ENCODE measurements around the gene CNGB1.
"Not testable (repeated sequence)": the region's sequence is repeated elsewhere in the genome, so short reads cannot be mapped to it uniquely, and the experiment has no call there.

Gene CNGB1

DNA sequence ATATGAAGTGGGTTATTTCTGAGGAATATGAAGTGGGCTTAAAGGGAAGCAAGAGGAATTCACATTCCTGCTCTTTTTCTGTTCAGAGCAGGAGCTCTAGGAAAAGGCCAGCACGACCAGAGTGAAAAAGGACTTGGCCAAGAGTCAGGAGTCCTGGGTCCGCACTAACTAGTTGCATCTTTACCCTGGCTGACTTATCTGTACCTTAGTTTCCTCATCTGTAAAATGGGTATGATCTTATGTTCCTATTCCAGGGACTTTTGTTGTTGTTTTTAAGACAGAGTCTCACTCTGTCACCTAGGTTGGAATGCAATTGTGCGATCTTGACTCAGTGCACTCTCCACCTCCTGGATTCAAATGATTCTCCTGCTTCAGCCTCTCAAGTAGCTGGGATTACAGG, 52.5 kb downstream of the CNGB1 start:
- H3K27ac ChIP-seq: no peak overlapping the region

DNA sequence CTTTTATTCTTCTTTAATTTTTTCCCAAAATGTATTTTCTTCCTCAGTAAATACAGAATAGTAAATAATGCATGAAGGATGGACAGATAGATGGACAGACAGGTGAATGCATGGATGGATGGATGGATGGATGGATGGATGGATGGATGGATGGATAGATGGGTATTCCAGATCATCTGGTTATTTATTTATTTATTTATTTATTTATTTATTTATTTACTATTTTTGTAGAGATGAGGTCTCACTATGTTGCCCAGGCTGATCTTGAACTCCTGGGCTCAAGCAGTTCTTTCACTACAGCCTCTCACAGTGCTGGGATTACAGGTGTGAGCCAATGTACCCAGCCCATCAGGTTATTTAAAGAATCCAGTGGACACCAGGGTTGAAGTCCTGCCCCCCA, 53.0 kb downstream of the CNGB1 start:
- in situ Hi-C loops (cut with HindIII; ENCODE audit: low pct_ligation_motif_present, low sequenced_read_pairs); H3K4me3 ChIP-seq (ENCODE audit: low read depth, low read length); H3K36me3 ChIP-seq (replicated peaks); DNase-seq; H3K27ac ChIP-seq; H3K27me3 ChIP-seq (replicated peaks): not testable (repeated sequence)

More for the DNA sequence above, 52.5 kb downstream of the CNGB1 start:
- no peak for DNase-seq
- H3K36me3 ChIP-seq (replicated peaks): no peaks in the 10 kb centered on the region
- TF ChIP-seq, protein P1, sequence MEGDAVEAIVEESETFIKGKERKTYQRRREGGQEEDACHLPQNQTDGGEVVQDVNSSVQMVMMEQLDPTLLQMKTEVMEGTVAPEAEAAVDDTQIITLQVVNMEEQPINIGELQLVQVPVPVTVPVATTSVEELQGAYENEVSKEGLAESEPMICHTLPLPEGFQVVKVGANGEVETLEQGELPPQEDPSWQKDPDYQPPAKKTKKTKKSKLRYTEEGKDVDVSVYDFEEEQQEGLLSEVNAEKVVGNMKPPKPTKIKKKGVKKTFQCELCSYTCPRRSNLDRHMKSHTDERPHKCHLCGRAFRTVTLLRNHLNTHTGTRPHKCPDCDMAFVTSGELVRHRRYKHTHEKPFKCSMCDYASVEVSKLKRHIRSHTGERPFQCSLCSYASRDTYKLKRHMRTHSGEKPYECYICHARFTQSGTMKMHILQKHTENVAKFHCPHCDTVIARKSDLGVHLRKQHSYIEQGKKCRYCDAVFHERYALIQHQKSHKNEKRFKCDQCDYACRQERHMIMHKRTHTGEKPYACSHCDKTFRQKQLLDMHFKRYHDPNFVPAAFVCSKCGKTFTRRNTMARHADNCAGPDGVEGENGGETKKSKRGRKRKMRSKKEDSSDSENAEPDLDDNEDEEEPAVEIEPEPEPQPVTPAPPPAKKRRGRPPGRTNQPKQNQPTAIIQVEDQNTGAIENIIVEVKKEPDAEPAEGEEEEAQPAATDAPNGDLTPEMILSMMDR (IDR thresholded peaks at IDR 0.05; ENCODE audit: low read depth, low read length, missing control alignments): no peak
- no peaks in the 10 kb centered on the region for H3K27me3 ChIP-seq (replicated peaks)
- no peak overlapping the region for H3K4me3 ChIP-seq (ENCODE audit: low read depth, low read length)
- in situ Hi-C loops (cut with HindIII; ENCODE audit: low pct_ligation_motif_present, low sequenced_read_pairs): no loop called here

DNA sequence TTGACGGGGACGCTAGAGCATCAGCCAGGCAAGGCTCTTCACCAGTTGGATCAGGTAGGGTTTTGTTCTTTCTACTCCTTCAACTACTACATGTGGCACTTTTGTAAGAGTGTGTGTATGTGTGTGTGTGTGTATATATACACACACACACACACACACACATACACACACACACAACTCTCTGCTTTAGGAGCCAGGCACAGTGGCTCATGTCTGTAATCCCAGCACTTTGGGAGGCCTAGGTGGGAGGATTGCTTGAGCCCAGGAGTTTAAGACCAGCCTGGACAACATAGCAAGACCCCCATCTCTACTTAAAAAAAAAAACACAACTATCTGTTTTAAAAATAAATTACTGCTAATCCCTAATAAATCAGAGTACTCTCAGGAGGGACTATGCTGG, 53.4 kb downstream of the CNGB1 start:
- in situ Hi-C loops (cut with HindIII; ENCODE audit: low pct_ligation_motif_present, low sequenced_read_pairs); H3K27ac ChIP-seq; DNase-seq: not testable (repeated sequence)

DNA sequence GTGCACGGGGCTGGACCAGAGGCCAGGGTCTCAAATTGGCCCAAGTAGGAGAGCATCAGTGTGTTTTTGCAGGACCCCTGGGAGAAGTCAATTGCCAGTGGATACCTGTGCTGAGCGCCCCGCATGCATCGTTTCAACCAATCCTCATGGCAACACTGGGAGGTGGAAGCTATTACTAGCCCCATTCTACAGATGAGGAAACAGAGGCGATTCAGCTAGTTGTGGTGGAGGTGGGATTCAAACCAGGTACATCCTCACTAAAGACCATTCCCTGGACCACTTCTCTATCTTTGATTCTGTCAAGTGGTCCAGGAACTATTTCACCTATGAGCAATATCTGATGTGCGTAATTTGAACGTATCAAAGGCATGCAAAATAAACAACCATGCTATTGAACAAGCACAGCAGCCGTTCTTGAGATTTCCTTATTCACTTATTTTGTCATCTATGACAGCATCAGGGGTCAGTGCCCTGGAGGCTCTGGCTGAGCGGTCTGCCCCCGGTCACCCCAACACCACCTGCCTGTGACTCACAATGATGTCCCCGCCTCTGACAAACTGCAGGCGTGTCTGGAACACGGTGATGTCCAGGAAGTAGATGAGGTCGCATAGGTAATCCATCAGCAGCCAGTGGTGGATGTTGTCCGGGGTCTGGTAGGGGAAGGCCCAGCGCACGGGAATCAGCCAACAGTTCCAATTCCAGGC, 54.0 kb downstream of the CNGB1 start:
- H3K4me3 ChIP-seq (ENCODE audit: low read depth, low read length): no peak overlapping the region
- no peak for DNase-seq
- H3K36me3 ChIP-seq (replicated peaks): no peaks in the 10 kb centered on the region
- peaks cover 2% of the 10 kb centered on the region for H3K27me3 ChIP-seq (replicated peaks)
- H3K27ac ChIP-seq: no peak overlapping the region
- in situ Hi-C loops (cut with HindIII; ENCODE audit: low pct_ligation_motif_present, low sequenced_read_pairs): no loop called here
- TF ChIP-seq, protein P1 (IDR thresholded peaks at IDR 0.05; ENCODE audit: low read depth, low read length, missing control alignments): no peak

More for the DNA sequence above, 53.4 kb downstream of the CNGB1 start:
- not testable (repeated sequence) for H3K36me3 ChIP-seq (replicated peaks); H3K27me3 ChIP-seq (replicated peaks); H3K4me3 ChIP-seq (ENCODE audit: low read depth, low read length)

DNA sequence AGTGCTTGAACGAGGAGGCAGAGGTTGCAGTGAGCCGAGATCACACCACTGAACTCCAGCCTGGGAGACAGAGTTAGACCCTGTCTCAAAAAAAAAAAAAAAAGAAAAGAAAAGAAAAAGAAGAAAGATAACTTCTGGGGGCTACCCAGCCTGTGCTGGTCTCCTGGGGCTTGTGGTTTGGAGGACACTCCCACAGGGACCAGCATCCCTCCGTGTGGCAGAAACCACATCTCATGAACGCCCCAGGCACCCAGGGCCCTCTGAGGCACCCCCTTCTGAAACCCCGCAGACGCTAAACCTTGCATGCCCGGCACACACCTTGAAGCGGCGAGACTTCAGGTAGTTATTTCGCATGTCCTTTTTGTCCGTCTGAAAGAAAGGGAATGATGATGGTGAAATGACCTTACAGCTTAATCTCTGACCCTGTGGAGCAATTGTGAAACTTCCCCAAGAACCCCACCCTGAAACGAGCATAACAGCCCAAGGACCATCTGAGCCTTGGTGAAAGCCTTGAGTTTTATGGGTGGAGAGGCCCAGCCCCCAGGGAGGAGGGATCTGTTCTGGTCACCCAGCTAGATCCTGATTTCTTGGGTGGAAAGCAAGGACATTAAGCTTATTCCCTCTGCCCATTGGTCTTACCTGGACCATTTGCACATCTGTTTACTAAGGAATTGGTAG, 55.0 kb downstream of the CNGB1 start:
- no peak for DNase-seq

DNA sequence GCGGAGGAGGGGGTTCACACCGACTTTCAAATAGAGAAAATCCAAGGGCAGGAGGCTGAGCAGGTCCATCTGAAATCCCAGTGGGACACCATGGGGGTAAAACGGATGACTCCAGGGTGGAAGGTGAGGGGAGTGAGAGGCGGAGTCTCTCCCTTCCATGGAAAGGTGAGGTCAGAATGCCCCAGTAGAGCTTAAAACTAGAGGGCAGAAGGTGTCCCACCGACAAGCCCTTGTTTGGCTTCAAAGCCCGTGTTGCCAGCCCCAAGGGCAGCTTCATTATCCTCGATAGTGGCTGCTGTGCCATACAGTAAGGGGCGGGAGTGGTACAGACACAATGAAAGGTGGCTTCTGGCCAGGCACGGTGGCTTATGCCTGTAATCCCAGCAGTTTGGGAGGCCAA, 55.7 kb downstream of the CNGB1 start:
- no peaks in the 10 kb centered on the region for H3K36me3 ChIP-seq (replicated peaks)
- H3K27me3 ChIP-seq (replicated peaks): peaks cover 2% of the 10 kb centered on the region
- TF ChIP-seq, protein P1 (IDR thresholded peaks at IDR 0.05; ENCODE audit: low read depth, low read length, missing control alignments): no peak
- H3K27ac ChIP-seq: no peak overlapping the region
- H3K4me3 ChIP-seq (ENCODE audit: low read depth, low read length): no peak overlapping the region
- in situ Hi-C loops (cut with HindIII; ENCODE audit: low pct_ligation_motif_present, low sequenced_read_pairs): no loop called here
- no peak for DNase-seq

More for the DNA sequence above, 55.0 kb downstream of the CNGB1 start:
- in situ Hi-C loops (cut with HindIII; ENCODE audit: low pct_ligation_motif_present, low sequenced_read_pairs): no loop called here
- H3K4me3 ChIP-seq (ENCODE audit: low read depth, low read length): no peak overlapping the region
- H3K27me3 ChIP-seq (replicated peaks): peaks cover 2% of the 10 kb centered on the region
- no peak overlapping the region for H3K27ac ChIP-seq
- TF ChIP-seq, protein P1 (IDR thresholded peaks at IDR 0.05; ENCODE audit: low read depth, low read length, missing control alignments): no peak
- no peaks in the 10 kb centered on the region for H3K36me3 ChIP-seq (replicated peaks)

Measured in brain microvascular endothelial cell (primary cell).